ENCODE measurements around the gene TMEM117. TPM values are rescaled to one million over a fixed set of nuclear protein-coding genes. Genes with fewer than 3 reads are reported as not detected.
"Not testable (repeated sequence)": the region's sequence is repeated elsewhere in the genome, so short reads cannot be mapped to it uniquely, and the experiment has no call there.

TMEM117 gene
- total and polyA plus RNA-seq, 11 donors: 3.7 to 13.5 (median 7.3) TPM

- Histone ChIP-seq H3K4me3 (no peak overlapping the region), H3K36me3 (no peaks in the 10 kb centered on the region), H3K27me3 (no peaks in the 10 kb centered on the region), H3K27ac (no peak overlapping the region), H3K4me1 (peaks cover 0 to 17% (median 0%) of the 10 kb centered on the region in 12 donors), H3K9me3 (no peaks in the 10 kb centered on the region)
- ATAC-seq: no peak
- WGBS, 4 donors: 94 to 99% (median 98%) methylated on average over 9 to 23 of the region's 23 CpGs
- intact Hi-C loops (cut with DNase I): no loop called here
- TF ChIP-seq, protein P1, sequence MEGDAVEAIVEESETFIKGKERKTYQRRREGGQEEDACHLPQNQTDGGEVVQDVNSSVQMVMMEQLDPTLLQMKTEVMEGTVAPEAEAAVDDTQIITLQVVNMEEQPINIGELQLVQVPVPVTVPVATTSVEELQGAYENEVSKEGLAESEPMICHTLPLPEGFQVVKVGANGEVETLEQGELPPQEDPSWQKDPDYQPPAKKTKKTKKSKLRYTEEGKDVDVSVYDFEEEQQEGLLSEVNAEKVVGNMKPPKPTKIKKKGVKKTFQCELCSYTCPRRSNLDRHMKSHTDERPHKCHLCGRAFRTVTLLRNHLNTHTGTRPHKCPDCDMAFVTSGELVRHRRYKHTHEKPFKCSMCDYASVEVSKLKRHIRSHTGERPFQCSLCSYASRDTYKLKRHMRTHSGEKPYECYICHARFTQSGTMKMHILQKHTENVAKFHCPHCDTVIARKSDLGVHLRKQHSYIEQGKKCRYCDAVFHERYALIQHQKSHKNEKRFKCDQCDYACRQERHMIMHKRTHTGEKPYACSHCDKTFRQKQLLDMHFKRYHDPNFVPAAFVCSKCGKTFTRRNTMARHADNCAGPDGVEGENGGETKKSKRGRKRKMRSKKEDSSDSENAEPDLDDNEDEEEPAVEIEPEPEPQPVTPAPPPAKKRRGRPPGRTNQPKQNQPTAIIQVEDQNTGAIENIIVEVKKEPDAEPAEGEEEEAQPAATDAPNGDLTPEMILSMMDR (IDR thresholded peaks at IDR 0.05): no peak
- no peak for TF ChIP-seq POLR2A (IDR thresholded peaks at IDR 0.05)
- DNase-seq: peak in 1 of 5 donors; percentile 56
Measured at GRCh38 chr12:43863770-43864366, 28.0 kb downstream of the TMEM117 start.

DNA sequence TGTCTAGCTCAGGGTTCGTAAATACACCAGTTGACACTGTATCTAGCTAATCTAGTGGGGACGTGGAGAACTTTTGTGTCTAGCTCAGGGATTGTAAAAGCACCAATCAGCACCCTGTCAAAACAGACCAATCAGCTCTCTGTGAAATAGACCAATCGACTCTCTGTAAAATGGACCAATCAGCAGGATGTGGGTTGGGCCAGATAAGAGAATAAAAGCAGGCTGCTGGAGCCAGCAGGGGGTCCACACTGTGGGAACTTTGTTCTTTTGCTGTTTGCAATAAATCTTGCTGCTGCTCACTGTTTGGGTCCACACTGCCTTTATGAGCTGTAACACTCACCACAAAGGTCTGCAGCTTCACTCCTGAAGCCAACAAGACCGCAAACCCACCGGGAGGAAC, 28.7 kb downstream of the TMEM117 start:
- H3K27ac ChIP-seq; ATAC-seq; intact Hi-C loops (cut with DNase I); H3K9me3 ChIP-seq; DNase-seq; H3K4me3 ChIP-seq; H3K27me3 ChIP-seq; H3K36me3 ChIP-seq: not testable (repeated sequence)
- H3K4me1 ChIP-seq: peaks cover 0 to 17% (median 0%) of the 10 kb centered on the region in 12 donors
- WGBS, 4 donors: 95 to 98% (median 96%) methylated on average over 5 of the region's 5 CpGs

- no peak for ATAC-seq
- 84 to 93% (median 89%) methylated on average over 1 of the region's 1 CpG for WGBS, 4 donors
- TF ChIP-seq, protein P1 (IDR thresholded peaks at IDR 0.05): no peak
- no peak for TF ChIP-seq POLR2A (IDR thresholded peaks at IDR 0.05)
Measured at GRCh38 chr12:43869184-43869583, 33.3 kb downstream of the TMEM117 start.

GRCh38 chr12:43869765-43870164, 33.9 kb downstream of the TMEM117 start:
- H3K4me3 ChIP-seq; H3K4me1 ChIP-seq; H3K36me3 ChIP-seq; intact Hi-C loops (cut with DNase I); ATAC-seq; H3K9me3 ChIP-seq; H3K27me3 ChIP-seq; H3K27ac ChIP-seq; DNase-seq: not testable (repeated sequence)

More at GRCh38 chr12:43869184-43869583, 33.3 kb downstream of the TMEM117 start:
- H3K9me3 ChIP-seq: no peaks in the 10 kb centered on the region
- DNase-seq: no peak
- H3K27ac ChIP-seq: no peak overlapping the region
- intact Hi-C loops (cut with DNase I): no loop called here
- no peak overlapping the region for H3K4me3 ChIP-seq
- H3K4me1 ChIP-seq: peaks cover 0 to 3% (median 0%) of the 10 kb centered on the region in 12 donors
- H3K27me3 ChIP-seq: no peaks in the 10 kb centered on the region
- no peaks in the 10 kb centered on the region for H3K36me3 ChIP-seq

GRCh38 chr12:43871258-43871657, 35.4 kb downstream of the TMEM117 start:
- 96 to 100% (median 99%) methylated on average over 2 of the region's 2 CpGs for WGBS, 4 donors
- ATAC-seq; H3K9me3 ChIP-seq; H3K36me3 ChIP-seq; intact Hi-C loops (cut with DNase I); DNase-seq; H3K4me3 ChIP-seq; H3K27ac ChIP-seq; H3K27me3 ChIP-seq; H3K4me1 ChIP-seq: not testable (repeated sequence)

GRCh38 chr12:43872396-43872795, 36.5 kb downstream of the TMEM117 start:
- peaks cover 0 to 3% (median 0%) of the 10 kb centered on the region in 12 donors for H3K4me1 ChIP-seq
- DNase-seq (no peak), ATAC-seq (no peak)
- no peak for TF ChIP-seq POLR2A (IDR thresholded peaks at IDR 0.05)
- TF ChIP-seq, protein P1 (IDR thresholded peaks at IDR 0.05): no peak
- no peaks in the 10 kb centered on the region for H3K9me3 ChIP-seq
- H3K36me3 ChIP-seq: no peaks in the 10 kb centered on the region
- intact Hi-C loops (cut with DNase I): no loop called here
- 70 to 80% (median 76%) methylated on average over 2 of the region's 2 CpGs for WGBS, 4 donors
- H3K4me3 ChIP-seq: no peak overlapping the region
- H3K27ac ChIP-seq: no peak overlapping the region
- no peaks in the 10 kb centered on the region for H3K27me3 ChIP-seq
